HepG2 (cell line): ENCODE results near the gene CEACAM21. TPM values are rescaled to one million over a fixed set of nuclear protein-coding genes. Genes with fewer than 3 reads are reported as not detected.

Experiments
- ATAC-seq: fragments of 200-7000 bp; cut with Tn5 transposase; 3 replicates; pipeline ENCODE4 v1.9.1; 2020; ENCODE audit warnings: mild to moderate bottlenecking, moderate library complexity
- BruUV-seq: library from RNA; stranded (reverse); fragments of 400-500 nt; replicated peaks from 2 replicates; lab custom pipeline; 2021; lab: Mats Ljungman, UMichigan
- CTCF ChIA-PET: fragments of 300-600 bp; formaldehyde crosslinking; extraction: SDS; loops from one replicate; lab custom pipeline; 2021; ENCODE audit warnings: low total read pairs, inconsistent platforms, low intra/inter-chr PET ratio; lab: Yijun Ruan, JAX
- POLR2A ChIA-PET: fragments of 350-600 bp; sonication (Branson Sonifier 250); formaldehyde crosslinking; loops from one replicate; lab custom pipeline; 2020; ENCODE audit warnings: antibody characterized with exemption, inconsistent platforms; lab: Yijun Ruan, JAX
- DNase-seq: peaks from one replicate; pipeline ENCODE4 v3.0.0-alpha.2; 2015; ENCODE audit warnings: low spot score
- FAIRE-seq: peaks from 3 replicates; lab custom pipeline; 2011; peaks lifted over from hg19 to GRCh38; lab: Jason Lieb, UNC
- H2AFZ ChIP-seq: one replicate; pipeline ENCODE4 v1.6.1; 2011; ENCODE audit warnings: low read length, inconsistent platforms
- H3K27ac ChIP-seq: fragments of 300-600 bp; 3 replicates; pipeline ENCODE4 v1.8.0; 2011; ENCODE audit warnings: mixed run types, mild to moderate bottlenecking, mixed read lengths, low read length, inconsistent platforms; ENCODE audit not compliant: insufficient read depth; ENCODE audit errors: extremely low read length
- H3K27me3 ChIP-seq, 2 experiments: fragments of 200-600 bp in 1 of 2; 2 replicates in 1 of 2; 3 replicates in 1 of 2; pipeline versions ENCODE4 v1.6.0 to v1.8.0; 2011; ENCODE audit warnings: low read length in 2 of 2, mild to moderate bottlenecking in 2 of 2, moderate library complexity in 2 of 2, inconsistent platforms in 1 of 2; ENCODE audit not compliant: insufficient read depth in 2 of 2, control insufficient read depth in 1 of 2
- H3K36me3 ChIP-seq, 2 experiments: fragments of 200-600 bp in 1 of 2; replicated peaks in 1 of 2; 2 replicates in 1 of 2; 3 replicates in 1 of 2; pipeline versions ENCODE4 v1.5.1 to v1.8.0; 2011; ENCODE audit warnings: low read length in 2 of 2, inconsistent platforms in 1 of 2; ENCODE audit not compliant: insufficient read depth in 2 of 2, control insufficient read depth in 1 of 2
- H3K4me1 ChIP-seq: 2 replicates; pipeline ENCODE4 v1.5.1; 2012; ENCODE audit warnings: low read length, inconsistent platforms; ENCODE audit not compliant: insufficient read depth
- H3K4me2 ChIP-seq: 2 replicates; pipeline ENCODE4 v1.6.0; 2011; ENCODE audit warnings: low read depth, low read length, inconsistent platforms
- H3K4me3 ChIP-seq, 3 experiments: fragments of 200-600 bp in 1 of 3; sonication (generic), shearing (Covaris generic) in 1 of 3; replicated peaks in 1 of 3; 2 replicates each; pipeline ENCODE4 v1.5.1; 2011 to 2016; ENCODE audit warnings: low read length in 3 of 3, inconsistent platforms in 2 of 3, low read depth in 2 of 3, mild to moderate bottlenecking in 2 of 3, control low read depth in 1 of 3, mixed read lengths in 1 of 3; ENCODE audit not compliant: insufficient read depth in 1 of 3
- H3K79me2 ChIP-seq: one replicate; pipeline ENCODE4 v1.6.1; 2011; ENCODE audit warnings: low read length, inconsistent platforms; ENCODE audit not compliant: insufficient read depth
- H3K9ac ChIP-seq: 2 replicates; pipeline ENCODE4 v1.6.0; 2011; ENCODE audit warnings: mild to moderate bottlenecking, low read depth, low read length, inconsistent platforms; ENCODE audit not compliant: insufficient read depth
- H3K9me3 ChIP-seq: 2 replicates; pipeline ENCODE4 v1.5.1; 2012; ENCODE audit warnings: mild to moderate bottlenecking, low read length
- H4K20me1 ChIP-seq: 2 replicates; pipeline ENCODE4 v1.6.0; 2011; ENCODE audit warnings: inconsistent platforms, mild to moderate bottlenecking, low read length, moderate library complexity; ENCODE audit not compliant: insufficient read depth
- AKAP8 ChIP-seq: sonication (generic); formaldehyde crosslinking; IDR thresholded peaks from 2 replicates; pipeline ENCODE4 v1.5.1; 2020; ENCODE audit warnings: mild to moderate bottlenecking, missing genetic modification reagents
- ATF5 ChIP-seq: sonication (generic); formaldehyde crosslinking; IDR thresholded peaks from 2 replicates; pipeline ENCODE4 v1.4.0; 2020; ENCODE audit warnings: mild to moderate bottlenecking, low read depth, missing genetic modification reagents
- DR1 ChIP-seq: sonication (generic); formaldehyde crosslinking; IDR thresholded peaks from 2 replicates; pipeline ENCODE4 v1.8.0; 2021; ENCODE audit warnings: mild to moderate bottlenecking, missing genetic modification reagents, inconsistent platforms
- MAFG ChIP-seq: sonication (generic); formaldehyde crosslinking; IDR thresholded peaks from 2 replicates; pipeline ENCODE4 v1.5.1; 2020; ENCODE audit warnings: mild to moderate bottlenecking, missing genetic modification reagents
- ZC3H4 ChIP-seq: sonication (generic); formaldehyde crosslinking; IDR thresholded peaks from 2 replicates; pipeline ENCODE4 v1.4.0; 2020; ENCODE audit warnings: missing genetic modification reagents, borderline replicate concordance
- ZNF574 ChIP-seq: sonication (generic); formaldehyde crosslinking; IDR thresholded peaks from 2 replicates; pipeline ENCODE4 v1.4.0; 2020; ENCODE audit warnings: missing genetic modification reagents
- WGBS: methylation state at CpG from one replicate; pipeline ENCODE4 v1.1.6; 2017; ENCODE audit warnings: low lambda C conversion rate; 5-methylcytosine and 5-hydroxymethylcytosine counted together
- in situ Hi-C: cut with HindIII; loops from 2 replicates; pipeline ENCODE4 v1.10.0; 2017; ENCODE audit warnings: low pct_unique_long_range_greater_than_20kb; ENCODE audit not compliant: extremely low pct_ligation_motif_present
- intact Hi-C: fragments of 100-400 bp; cut with micrococcal nuclease; formaldehyde crosslinking; loops from one replicate; pipeline ENCODE4 v1.10.0; 2022; ENCODE audit not compliant: unreplicated experiment
- polyA plus RNA-seq, 8 experiments: library from polyadenylated mRNA; depleted of rRNA in 3 of 8; stranded (reverse) in 7 of 8; unstranded in 1 of 8; fragments of >200 nt; fragmentation: Illumina TruSeq in 4 of 8; extraction: Trizol in 4 of 8; gene quantifications; 2 replicates each; pipeline versions ENCODE4 v1.2.1 to v1.2.3, GENCODE V29; 2011 to 2016; ENCODE audit warnings: low read depth in 4 of 8, missing spikeins in 1 of 8, mixed read lengths in 1 of 8; ENCODE audit not compliant: insufficient read depth in 1 of 8
- total RNA-seq, 5 experiments: library from RNA; depleted of rRNA; stranded (reverse); fragments of >200 nt; fragmentation: Illumina TruSeq; extraction: Trizol; gene quantifications; 2 replicates each; pipeline ENCODE4 v1.2.3, GENCODE V29; 2016; ENCODE audit warnings: low read depth in 1 of 5

CEACAM21 gene
- total and polyA plus RNA-seq, 2 of the 13 experiments (the other 11 are each of a cell fraction or from before 2014, with no cell fraction given): 0.05 TPM; not detected in 1

- 0 out of 5 replicates have a peak, but pooled peaks cover 0 to 1% of the 10 kb centered on the region in 2 experiments for H3K27me3 ChIP-seq
- no peak for FAIRE-seq
- in situ Hi-C loops: no loop called here
- H3K36me3 ChIP-seq: no peaks in the 10 kb centered on the region
- no peak for DNase-seq
- no peak overlapping the region for H3K9ac ChIP-seq
- no peak overlapping the region for H3K4me2 ChIP-seq
- no TSS peak for BruUV-seq
- ATAC-seq: no peak
- no peaks in the 10 kb centered on the region; the same call in 1 of the 2 replicates for H4K20me1 ChIP-seq
- ChIA-PET POLR2A (no interaction called here), CTCF (no interaction called here)
- H3K9me3 ChIP-seq: peaks cover 32% of the 10 kb centered on the region
- H3K4me1 ChIP-seq: no peaks in the 10 kb centered on the region
- no peak overlapping the region for H2AFZ ChIP-seq
- 0% methylated on average over 6 of the region's 6 CpGs for WGBS
- no peaks in the 10 kb centered on the region for H3K79me2 ChIP-seq
- no peak overlapping the region for H3K4me3 ChIP-seq
- intact Hi-C loops: no loop called here
- no peak overlapping the region for H3K27ac ChIP-seq
- TF ChIP-seq AKAP8 (CRISPR knock-in tag): no peak
- TF ChIP-seq ATF5 (CRISPR knock-in tag): no peak
- TF ChIP-seq ZNF574 (CRISPR knock-in tag): no peak
- no peak for TF ChIP-seq ZC3H4 (CRISPR knock-in tag)
- no peak for TF ChIP-seq MAFG (CRISPR knock-in tag)
- TF ChIP-seq DR1 (CRISPR knock-in tag): no peak
- TF ChIP-seq, all 625 proteins: peak for 0
Observed at GRCh38 chr19:41584260-41584810, 8.4 kb downstream of the CEACAM21 start.
